MM.1S (cell line): ENCODE measurements around the gene DPPA5.

Source experiments
- CTCF ChIP-seq: fragments of 300-600 bp; sonication (generic); IDR thresholded peaks from 2 replicates; pipeline ENCODE4 v1.5.1; 2016; ENCODE audit warnings: antibody characterized with exemption, low read length, mixed read lengths
- EZH2 ChIP-seq: fragments of 300-600 bp; sonication (generic); optimal IDR thresholded peaks from 2 replicates; pipeline ENCODE3; 2017; ENCODE audit warnings: low read depth, mild to moderate bottlenecking, antibody characterized with exemption, low read length, mixed read lengths
- EZH2phosphoT487 ChIP-seq: fragments of 300-600 bp; sonication (generic); IDR thresholded peaks from 2 replicates; pipeline ENCODE4 v1.6.1; 2018; ENCODE audit warnings: antibody characterized with exemption, low read length

DNA sequence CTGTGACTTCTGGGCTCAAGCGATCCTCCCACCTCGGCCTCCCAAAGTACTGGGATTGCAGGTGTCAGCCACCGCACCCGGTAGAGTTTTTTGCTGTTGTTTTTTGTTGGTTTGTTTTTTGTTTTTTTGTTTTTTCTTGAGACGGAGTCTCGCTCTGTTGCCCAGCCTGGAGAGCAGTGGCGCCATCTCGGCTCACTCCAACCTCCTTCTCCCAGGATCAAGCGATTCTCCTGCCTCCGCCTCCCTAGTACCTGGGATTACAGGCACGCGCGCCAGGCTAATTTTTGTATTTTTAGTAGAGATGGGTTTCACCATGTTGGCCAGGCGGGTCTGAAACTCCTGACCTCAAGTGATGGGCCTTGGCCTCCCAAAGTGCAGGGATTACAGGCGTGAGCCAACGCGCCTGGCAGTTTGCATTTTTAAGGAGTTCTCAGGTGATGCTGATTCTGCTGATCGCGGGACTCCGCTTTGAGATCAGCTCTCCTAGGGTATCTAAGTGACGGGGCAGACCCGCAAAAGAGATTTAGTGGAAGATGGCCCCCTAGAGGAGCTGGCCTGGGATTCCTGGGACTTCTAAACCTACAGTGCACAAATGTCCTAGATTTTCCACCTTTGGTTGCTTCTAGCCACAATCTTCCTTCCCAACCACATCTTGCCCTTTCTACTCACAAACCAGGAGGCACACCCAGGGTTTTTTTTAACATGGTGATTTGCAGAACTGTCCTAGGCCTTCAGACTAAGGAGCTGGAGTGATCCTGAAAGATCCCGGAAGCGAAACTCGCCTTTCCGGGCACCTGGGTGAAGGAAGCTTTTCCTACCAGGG is 45.2 kb downstream of the DPPA5 start:
- no peak for TF ChIP-seq CTCF
- TF ChIP-seq EZH2phosphoT487, result no peak
- TF ChIP-seq EZH2, result no peak
